ENCODE measurements around the gene PISD. TPM values are rescaled to one million over a fixed set of nuclear protein-coding genes. Genes with fewer than 3 reads are reported as not detected.
A peak's percentile ranks its signal among the peaks of the same experiment; 100 is the strongest.

PISD gene
- total and polyA plus RNA-seq, 2 of the 8 experiments (the other 6 are each of a cell fraction or from before 2014, with no cell fraction given), result 47.8 to 48.2 TPM

DNA sequence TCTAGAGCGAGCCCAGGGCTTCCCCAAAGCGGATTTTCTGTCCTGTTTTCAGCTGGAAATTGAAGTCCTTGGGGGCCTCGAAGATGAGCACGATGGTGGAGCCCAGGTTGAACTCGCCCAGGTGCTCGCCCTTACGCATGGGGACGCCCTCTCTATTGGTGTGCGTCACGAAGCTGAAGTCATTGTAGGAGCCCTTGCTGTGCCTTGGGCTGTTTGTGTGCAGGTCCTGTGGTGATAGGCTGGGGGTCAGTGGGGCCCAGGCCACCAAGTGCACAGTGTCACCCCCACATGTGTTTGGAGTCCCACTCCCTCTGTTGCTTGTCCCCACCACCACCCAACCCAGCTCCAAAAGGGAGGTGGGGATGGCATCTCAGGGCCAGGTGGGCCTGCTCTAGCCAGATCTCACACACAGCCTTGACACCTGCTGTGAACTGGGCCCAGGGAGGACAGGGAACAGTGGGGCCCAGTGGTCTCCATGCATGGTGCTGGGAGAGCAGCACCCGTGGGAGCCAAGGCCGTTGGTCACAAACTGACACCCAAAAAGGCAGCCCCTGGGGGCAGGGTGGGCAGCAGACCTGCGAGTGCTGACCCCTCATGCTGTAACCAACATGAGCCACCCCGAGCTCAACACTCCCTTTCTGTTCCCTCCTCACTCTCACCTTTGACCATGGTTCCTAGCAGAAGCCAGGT is 42.3 kb downstream of the PISD start:
- no peak overlapping the region for H3K27ac ChIP-seq (ENCODE audit: low read depth, low read length)
- H3K18ac ChIP-seq (ENCODE audit: extremely low read depth, low read length), result no peak overlapping the region; the same call in 1 of the 2 replicates
- FAIRE-seq, result no peak
- H3K56ac ChIP-seq (replicated peaks; ENCODE audit: insufficient read length, low read depth, low read length), result no peak overlapping the region
- H4K8ac ChIP-seq (ENCODE audit: extremely low read depth, insufficient read depth, low read length), result no peak overlapping the region
- H3K9me3 ChIP-seq (ENCODE audit: insufficient read depth in 2 of 2, low read depth in 1 of 2, low read length in 1 of 2), result no peaks in the 10 kb centered on the region
- H3K9ac ChIP-seq (replicated peaks in 1 of 4; ENCODE audit: extremely low read depth in 1 of 4, low read depth in 3 of 4, low read length in 3 of 4), result no peak overlapping the region
- no peaks in the 10 kb centered on the region for H3K27me3 ChIP-seq (replicated peaks in 1 of 4; ENCODE audit: control insufficient read depth in 3 of 4, extremely low read depth in 1 of 4, insufficient read depth in 3 of 4, low read length in 3 of 4)
- no peak overlapping the region for H4K91ac ChIP-seq (replicated peaks; ENCODE audit: insufficient read length, low read length)
- WGBS, 2 experiments (ENCODE audit: extremely low coverage in 1 of 2, insufficient coverage in 1 of 2, insufficient read length in 1 of 2, insufficient replicate concordance in 2 of 2, low coverage in 1 of 2, low lambda C conversion rate in 2 of 2, missing lambda C conversion rate in 1 of 2), result 93% methylated on average over 14 of the region's 14 CpGs; no CpG with 5 or more reads in 1 of the 2 experiments
- POLR2A ChIA-PET (ENCODE audit: partially characterized antibody), result interaction anchor here (1.5 to 3.9 kb wide), 2 partner anchors 11 kb away, joined by 5 to 17 read pairs; no protein-coding TSS in a partner anchor
- H2BK12ac ChIP-seq (ENCODE audit: low read depth, low read length), result no peak overlapping the region
- H3K4me2 ChIP-seq (ENCODE audit: insufficient read depth in 1 of 2, low read depth in 2 of 2, low read length in 2 of 2), result no peak overlapping the region
- H2AK5ac ChIP-seq (ENCODE audit: low read depth, low read length), result no peak overlapping the region
- no peak overlapping the region for H2BK15ac ChIP-seq (ENCODE audit: low read length)
- H3K4me1 ChIP-seq (replicated peaks in 1 of 4; ENCODE audit: control insufficient read depth in 3 of 4, insufficient read depth in 4 of 4, low read length in 3 of 4), result peaks cover 0 to 13% (median 6%) of the 10 kb centered on the region in 4 experiments; a peak in 6 of 7 replicates
- H3K79me1 ChIP-seq (ENCODE audit: low read depth, low read length), result peaks cover 12% of the 10 kb centered on the region
- no peak overlapping the region for H4K5ac ChIP-seq (ENCODE audit: insufficient read length, low read depth, low read length)
- CTCF ChIA-PET (ENCODE audit: partially characterized antibody), result interaction anchor here (0.9 to 1.9 kb wide), 6 partner anchors 11 to 107 kb away, joined by 3 to 12 read pairs (median 4); no protein-coding TSS in a partner anchor
- H3K23ac ChIP-seq (ENCODE audit: insufficient read length), result no peak overlapping the region
- peaks cover 2 to 27% (median 13%) of the 10 kb centered on the region in 4 experiments; a peak in 7 of 8 replicates for H3K36me3 ChIP-seq (ENCODE audit: control insufficient read depth in 2 of 4, insufficient read depth in 4 of 4, low read length in 3 of 4)
- no peak overlapping the region for H3K4ac ChIP-seq (replicated peaks; ENCODE audit: insufficient read length, low read depth, low read length)
- H2BK120ac ChIP-seq (replicated peaks; ENCODE audit: low read depth, low read length), result no peak overlapping the region
- H4K20me1 ChIP-seq (replicated peaks in 1 of 2; ENCODE audit: control insufficient read depth in 1 of 2, insufficient read depth in 2 of 2, low read length in 2 of 2), result peaks cover 10 to 19% of the 10 kb centered on the region in 2 experiments
- H3K14ac ChIP-seq (ENCODE audit: insufficient read length), result no peak overlapping the region
- DNase-seq (ENCODE audit: low read depth in 1 of 2, low spot score in 2 of 2), result no peak
- no peak overlapping the region for H2BK20ac ChIP-seq (ENCODE audit: low read length)
- H3K79me2 ChIP-seq (ENCODE audit: control insufficient read depth in 1 of 2, insufficient read depth in 2 of 2, low read length in 2 of 2), result peaks cover 0 to 22% of the 10 kb centered on the region in 2 experiments; a peak in 1 of 4 replicates
- no peak overlapping the region for H2AFZ ChIP-seq (ENCODE audit: low read length)
- no peaks in the 10 kb centered on the region; the same call in 1 of the 2 replicates for H3K23me2 ChIP-seq (ENCODE audit: low read depth, low read length)
- no peak for TF ChIP-seq JUN (IDR thresholded peaks at IDR 0.05; ENCODE audit: low read depth, low read length)
- 0 out of 2 replicates have a peak, but pooled peaks have one; percentile 14 for TF ChIP-seq POLR2AphosphoS5 (IDR thresholded peaks at IDR 0.05; ENCODE audit: low read depth, low read length)
- no peak overlapping the region; the same call in 1 of the 2 replicates for H2BK5ac ChIP-seq (ENCODE audit: low read depth, low read length)
- no peak overlapping the region for H3K4me3 ChIP-seq (ENCODE audit: extremely low read depth in 1 of 4, insufficient read depth in 2 of 4, low read depth in 3 of 4, low read length in 4 of 4)

All from H1 (cell line).